ENCODE results near the gene MMP25.

The MMP25 gene

GRCh38 chr16:3045758-3046640, at the start of gene MMP25:
TSS of gene MMP25 (plus strand) at chr16:3046561. CDS start at chr16:3046918, 357 bp downstream.
- DNase-seq (ENCODE audit: low read depth, low spot score) = no peak

GRCh38 chr16:2999929-3000328, 46.4 kb upstream of the MMP25 start:
- no peak for DNase-seq (ENCODE audit: low read depth, low spot score)

- DNase-seq (ENCODE audit: low read depth, low spot score) = no peak
These were observed 45.8 kb upstream of the MMP25 start for GRCh38 chr16:3000540-3000939.

GRCh38 chr16:3001316-3001715, 45.0 kb upstream of the MMP25 start:
- DNase-seq (ENCODE audit: low read depth, low spot score) = no peak

GRCh38 chr16:3003582-3004270, 42.6 kb upstream of the MMP25 start:
- DNase-seq (ENCODE audit: low read depth, low spot score) = no peak

GRCh38 chr16:3004319-3004718, 42.0 kb upstream of the MMP25 start:
- DNase-seq (ENCODE audit: low read depth, low spot score) = no peak

GRCh38 chr16:3004781-3005284, 41.5 kb upstream of the MMP25 start:
- DNase-seq (ENCODE audit: low read depth, low spot score) = no peak

- DNase-seq (ENCODE audit: low read depth, low spot score) = no peak
These were observed 39.1 kb upstream of the MMP25 start for GRCh38 chr16:3007059-3007956.

- peak; percentile 99 for DNase-seq (ENCODE audit: low read depth, low spot score)
These were observed 38.2 kb upstream of the MMP25 start for GRCh38 chr16:3007957-3008689.

- DNase-seq (ENCODE audit: low read depth, low spot score) = no peak
These were observed 37.7 kb upstream of the MMP25 start for GRCh38 chr16:3008690-3009037.

- peak; percentile 83 for DNase-seq (ENCODE audit: low read depth, low spot score)
These were observed 36.6 kb upstream of the MMP25 start for GRCh38 chr16:3009568-3010390.

GRCh38 chr16:3010510-3010909, 35.9 kb upstream of the MMP25 start:
- no peak for DNase-seq (ENCODE audit: low read depth, low spot score)

GRCh38 chr16:3012246-3012645, 34.1 kb upstream of the MMP25 start:
- DNase-seq (ENCODE audit: low read depth, low spot score) = no peak

GRCh38 chr16:3012828-3013420, 33.4 kb upstream of the MMP25 start, which contains the start of gene CLDN9:
TSS of gene CLDN9 (plus strand) at chr16:3012923. CDS start at chr16:3013363, 440 bp downstream.
- no peak for DNase-seq (ENCODE audit: low read depth, low spot score)

GRCh38 chr16:3013491-3013951, 32.8 kb upstream of the MMP25 start:
- no peak for DNase-seq (ENCODE audit: low read depth, low spot score)

GRCh38 chr16:3013998-3014690, 32.2 kb upstream of the MMP25 start:
- no peak for DNase-seq (ENCODE audit: low read depth, low spot score)

- DNase-seq (ENCODE audit: low read depth, low spot score) = no peak
These were observed 31.4 kb upstream of the MMP25 start for GRCh38 chr16:3014971-3015370.

- no peak for DNase-seq (ENCODE audit: low read depth, low spot score)
These were observed 30.4 kb upstream of the MMP25 start for GRCh38 chr16:3015865-3016521.
